ENCODE results near the gene SREBF2. TPM values are rescaled to one million over a fixed set of nuclear protein-coding genes. Genes with fewer than 3 reads are reported as not detected.
A peak's percentile ranks its signal among the peaks of the same experiment; 100 is the strongest.

The SREBF2 gene
- total RNA-seq, 1 experiment from 2014 or later = 40.0 TPM

- no peaks in the 10 kb centered on the region for H3K79me2 ChIP-seq (ENCODE audit: low read length)
- H3K36me3 ChIP-seq (ENCODE audit: low read depth, low read length) = no peaks in the 10 kb centered on the region
- no peaks in the 10 kb centered on the region for H3K4me1 ChIP-seq (ENCODE audit: insufficient read depth, low read length)
- H3K4me2 ChIP-seq (ENCODE audit: low read length) = no peak overlapping the region
- H3K9ac ChIP-seq (ENCODE audit: low read length) = no peak overlapping the region
- 0 out of 2 replicates have a peak, but pooled peaks cover 6% of the 10 kb centered on the region for H3K27me3 ChIP-seq (ENCODE audit: low read length)
- H3K27ac ChIP-seq (ENCODE audit: low read length) = no peak overlapping the region
- intact Hi-C loops (cut with micrococcal nuclease) = no loop called here
- no peak overlapping the region for H3K4me3 ChIP-seq (ENCODE audit: low read length)
- H2AFZ ChIP-seq (ENCODE audit: low read length) = no peak overlapping the region
- POLR2A ChIA-PET (ENCODE audit: unreplicated experiment) = interaction anchor here (0.7 kb wide), 1 partner anchor 16 kb away, joined by 3 read pairs; no protein-coding TSS in a partner anchor
- no peaks in the 10 kb centered on the region for H3K9me2 ChIP-seq (replicated peaks; ENCODE audit: low read length)
- no TSS peak for BruUV-seq (replicated peaks)
- CTCF ChIA-PET = no interaction called here
- no peak for TF ChIP-seq CTCF (conservative IDR thresholded peaks at IDR 0.05; ENCODE audit: low read depth, low read length)
- no peak for TF ChIP-seq EZH2 (IDR thresholded peaks at IDR 0.05; ENCODE audit: low read length, unreplicated experiment)
- TF ChIP-seq EZH2phosphoT487 (IDR thresholded peaks at IDR 0.05; ENCODE audit: borderline replicate concordance, low read length) = no peak
- H4K20me1 ChIP-seq (ENCODE audit: low read length) = no peaks in the 10 kb centered on the region
- H3K9me3 ChIP-seq (ENCODE audit: low read length) = no peaks in the 10 kb centered on the region
- DNase-seq = no peak
- H3F3A ChIP-seq (ENCODE audit: low read length, unreplicated experiment) = no peaks in the 10 kb centered on the region
- ATAC-seq = peak; percentile 8; the same call in 1 of the 2 replicates
Observed at GRCh38 chr22:41907436-41908401, 74.8 kb downstream of the SREBF2 start.

- TF ChIP-seq CTCF (conservative IDR thresholded peaks at IDR 0.05; ENCODE audit: low read depth, low read length) = no peak
- no peaks in the 10 kb centered on the region for H3K36me3 ChIP-seq (ENCODE audit: low read depth, low read length)
- H3K27ac ChIP-seq (ENCODE audit: low read length) = no peak overlapping the region
- BruUV-seq (replicated peaks) = no TSS peak
- H3K4me2 ChIP-seq (ENCODE audit: low read length) = no peak overlapping the region
- no peaks in the 10 kb centered on the region for H3F3A ChIP-seq (ENCODE audit: low read length, unreplicated experiment)
- no peaks in the 10 kb centered on the region for H4K20me1 ChIP-seq (ENCODE audit: low read length)
- H3K9me2 ChIP-seq (replicated peaks; ENCODE audit: low read length) = no peaks in the 10 kb centered on the region
- H3K9me3 ChIP-seq (ENCODE audit: low read length) = no peaks in the 10 kb centered on the region
- ATAC-seq (no peak; the same call in 1 of the 2 replicates), DNase-seq (no peak)
- 0 out of 2 replicates have a peak, but pooled peaks cover 6% of the 10 kb centered on the region for H3K27me3 ChIP-seq (ENCODE audit: low read length)
- H3K4me3 ChIP-seq (ENCODE audit: low read length) = no peak overlapping the region
- no peak overlapping the region for H2AFZ ChIP-seq (ENCODE audit: low read length)
- H3K4me1 ChIP-seq (ENCODE audit: insufficient read depth, low read length) = no peaks in the 10 kb centered on the region
- ChIA-PET CTCF (no interaction called here), POLR2A (ENCODE audit: unreplicated experiment) (interaction anchor here (0.6 kb wide), 1 partner anchor 909 kb away, joined by 3 read pairs; no protein-coding TSS in a partner anchor)
- H3K79me2 ChIP-seq (ENCODE audit: low read length) = no peaks in the 10 kb centered on the region
- H3K9ac ChIP-seq (ENCODE audit: low read length) = no peak overlapping the region
- intact Hi-C loops (cut with micrococcal nuclease) = no loop called here
Observed at GRCh38 chr22:41908411-41909309, 75.8 kb downstream of the SREBF2 start.

Measured in PC-3 (cell line).